Left lung (tissue), 10 donors: ENCODE results near the gene CDH4. TPM values are rescaled to one million over a fixed set of nuclear protein-coding genes. Genes with fewer than 3 reads are reported as not detected.

Experiments
- ATAC-seq: fragments of 200-7000 bp; cut with Tn5 transposase; one replicate; pipeline ENCODE4 v1.9.1; 2020; ENCODE audit warnings: moderate library complexity
- DNase-seq, 4 donors: peaks; one replicate each; pipeline ENCODE4 v3.0.0-alpha.2; 2013 to 2020
- H3K27ac ChIP-seq, 2 donors: fragments of 200-600 bp; sonication (generic) in 1 of 2; one replicate each; pipeline versions ENCODE4 v1.5.0 to v1.8.0; 2020 to 2021
- H3K27me3 ChIP-seq, 2 donors: fragments of 200-600 bp; sonication (generic) in 1 of 2; one replicate each; pipeline versions ENCODE4 v1.5.0 to v1.8.0; 2020 to 2021
- H3K36me3 ChIP-seq, 2 donors: fragments of 200-600 bp; sonication (generic) in 1 of 2; one replicate each; pipeline versions ENCODE4 v1.5.0 to v1.8.0; 2020 to 2021
- H3K4me1 ChIP-seq, 2 donors: fragments of 200-600 bp; one replicate each; pipeline ENCODE4 v1.8.0; 2021
- H3K4me3 ChIP-seq, 2 donors: fragments of 200-600 bp; sonication (generic) in 1 of 2; one replicate each; pipeline versions ENCODE4 v1.5.0 to v1.8.0; 2020 to 2021; ENCODE audit warnings: mild to moderate bottlenecking in 1 of 2
- H3K9me3 ChIP-seq, 2 donors: fragments of 200-600 bp; sonication (generic) in 1 of 2; one replicate each; pipeline versions ENCODE4 v1.5.0 to v1.8.0; 2020 to 2021
- intact Hi-C, 2 donors: fragments of 100-400 bp; cut with DNase I; formaldehyde crosslinking; loops; one replicate each; pipeline versions ENCODE4 v1.11.2 to v1.14.2; 2022
- polyA plus RNA-seq, 6 donors: library from polyadenylated mRNA; unstranded; fragments of 120-200 nt; gene quantifications; one replicate each; pipeline ENCODE4 v1.2.1, GENCODE V29; 2013; ENCODE audit not compliant: insufficient read length in 6 of 6
- total RNA-seq, 2 donors: library from RNA; stranded (reverse); fragmentation: NEBNext Ultra II Directional; extraction: Animal tissue kit (Norgen Biotek cat#: 25700); gene quantifications; one replicate each; pipeline ENCODE4 v1.2.1, GENCODE V29; 2021
- TF ChIP-seq, protein P1 (sequence below), 2 donors: fragments of 200-600 bp; sonication (generic) in 1 of 2; IDR thresholded peaks; one replicate each; pipeline versions ENCODE4 v1.5.0 to v1.8.0; 2021; ENCODE audit warnings: antibody characterized with exemption in 2 of 2
- donor health status: DM: no; HTN: yes; CAD: no.
- donor health status: DM: no; HTN: no; CAD: no.

The CDH4 gene
- total and polyA plus RNA-seq, 8 donors: 0.24 to 10.8 (median 5.1) TPM

DNA sequence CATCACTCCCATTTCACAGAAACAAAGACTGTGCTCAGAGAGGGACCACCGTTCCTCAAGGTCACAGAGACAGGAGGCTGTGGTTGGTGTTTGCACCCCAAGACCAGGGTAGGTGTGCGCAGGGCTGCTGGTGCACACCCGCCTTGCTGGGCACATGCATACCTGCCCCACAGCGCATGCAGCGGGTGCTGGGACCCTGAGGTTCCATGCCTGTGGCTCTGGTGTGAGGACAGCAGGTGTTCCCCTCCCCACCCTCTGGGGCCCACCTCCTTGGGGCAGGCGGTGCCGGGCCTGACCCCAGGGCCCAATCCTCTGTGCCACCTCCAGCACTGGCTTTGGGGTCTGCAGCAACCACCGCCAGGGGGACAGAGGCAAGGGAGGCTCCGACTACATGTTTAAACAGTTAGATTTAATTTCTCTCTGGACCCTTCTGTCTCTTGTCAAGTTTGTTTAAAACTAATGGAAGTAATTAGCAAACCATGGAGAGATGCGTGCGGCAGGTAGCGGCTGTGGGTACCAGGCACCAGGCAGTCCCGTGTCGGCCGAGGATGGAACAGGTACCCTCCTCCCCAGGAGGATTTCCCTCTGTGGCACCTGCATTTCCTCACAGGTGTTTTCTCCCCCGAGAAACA is 485.9 kb downstream of the CDH4 start:
- TF ChIP-seq, protein P1, sequence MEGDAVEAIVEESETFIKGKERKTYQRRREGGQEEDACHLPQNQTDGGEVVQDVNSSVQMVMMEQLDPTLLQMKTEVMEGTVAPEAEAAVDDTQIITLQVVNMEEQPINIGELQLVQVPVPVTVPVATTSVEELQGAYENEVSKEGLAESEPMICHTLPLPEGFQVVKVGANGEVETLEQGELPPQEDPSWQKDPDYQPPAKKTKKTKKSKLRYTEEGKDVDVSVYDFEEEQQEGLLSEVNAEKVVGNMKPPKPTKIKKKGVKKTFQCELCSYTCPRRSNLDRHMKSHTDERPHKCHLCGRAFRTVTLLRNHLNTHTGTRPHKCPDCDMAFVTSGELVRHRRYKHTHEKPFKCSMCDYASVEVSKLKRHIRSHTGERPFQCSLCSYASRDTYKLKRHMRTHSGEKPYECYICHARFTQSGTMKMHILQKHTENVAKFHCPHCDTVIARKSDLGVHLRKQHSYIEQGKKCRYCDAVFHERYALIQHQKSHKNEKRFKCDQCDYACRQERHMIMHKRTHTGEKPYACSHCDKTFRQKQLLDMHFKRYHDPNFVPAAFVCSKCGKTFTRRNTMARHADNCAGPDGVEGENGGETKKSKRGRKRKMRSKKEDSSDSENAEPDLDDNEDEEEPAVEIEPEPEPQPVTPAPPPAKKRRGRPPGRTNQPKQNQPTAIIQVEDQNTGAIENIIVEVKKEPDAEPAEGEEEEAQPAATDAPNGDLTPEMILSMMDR (IDR thresholded peaks at IDR 0.05): no peak

DNA sequence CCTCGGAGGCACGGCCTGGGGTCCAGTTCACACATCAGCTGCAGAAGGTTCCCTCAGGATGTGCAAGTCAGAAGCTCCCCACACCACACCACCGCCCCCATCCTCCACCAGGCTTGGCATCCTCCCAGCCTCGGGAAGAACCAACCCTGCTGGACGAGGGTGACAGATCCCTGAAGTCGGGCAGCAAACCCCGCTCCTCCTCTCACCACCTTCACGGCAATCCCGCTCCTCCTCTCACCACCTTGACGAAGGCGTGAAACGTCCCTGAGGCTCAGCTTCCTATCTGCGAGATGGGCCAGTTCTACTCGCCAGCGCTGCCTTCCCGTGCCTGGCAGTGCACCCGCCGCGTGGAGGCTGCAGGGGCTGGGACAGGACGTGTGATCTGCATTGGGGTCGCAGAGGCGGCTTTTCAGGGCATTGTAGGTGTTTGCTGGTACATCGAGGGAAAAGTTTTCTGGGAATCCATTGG is 486.6 kb downstream of the CDH4 start:
- DNase-seq (no peak), ATAC-seq (no peak)
- intact Hi-C loops: no loop called here
- no peak overlapping the region for H3K27ac ChIP-seq
- H3K27me3 ChIP-seq: peaks cover 0 to 60% of the 10 kb centered on the region in 2 donors
- no peak overlapping the region for H3K4me3 ChIP-seq
- TF ChIP-seq, protein P1 (IDR thresholded peaks at IDR 0.05): no peak
- H3K9me3 ChIP-seq: peaks cover 0 to 10% of the 10 kb centered on the region in 2 donors
- no peaks in the 10 kb centered on the region for H3K4me1 ChIP-seq
- no peaks in the 10 kb centered on the region for H3K36me3 ChIP-seq

More for the DNA sequence above, 485.9 kb downstream of the CDH4 start:
- Histone ChIP-seq H3K9me3 (peaks cover 0 to 10% of the 10 kb centered on the region in 2 donors), H3K4me3 (no peak overlapping the region), H3K27ac (no peak overlapping the region), H3K27me3 (peaks cover 0 to 62% of the 10 kb centered on the region in 2 donors), H3K4me1 (no peaks in the 10 kb centered on the region), H3K36me3 (no peaks in the 10 kb centered on the region)
- DNase-seq (no peak), ATAC-seq (no peak)
- intact Hi-C loops: no loop called here

DNA sequence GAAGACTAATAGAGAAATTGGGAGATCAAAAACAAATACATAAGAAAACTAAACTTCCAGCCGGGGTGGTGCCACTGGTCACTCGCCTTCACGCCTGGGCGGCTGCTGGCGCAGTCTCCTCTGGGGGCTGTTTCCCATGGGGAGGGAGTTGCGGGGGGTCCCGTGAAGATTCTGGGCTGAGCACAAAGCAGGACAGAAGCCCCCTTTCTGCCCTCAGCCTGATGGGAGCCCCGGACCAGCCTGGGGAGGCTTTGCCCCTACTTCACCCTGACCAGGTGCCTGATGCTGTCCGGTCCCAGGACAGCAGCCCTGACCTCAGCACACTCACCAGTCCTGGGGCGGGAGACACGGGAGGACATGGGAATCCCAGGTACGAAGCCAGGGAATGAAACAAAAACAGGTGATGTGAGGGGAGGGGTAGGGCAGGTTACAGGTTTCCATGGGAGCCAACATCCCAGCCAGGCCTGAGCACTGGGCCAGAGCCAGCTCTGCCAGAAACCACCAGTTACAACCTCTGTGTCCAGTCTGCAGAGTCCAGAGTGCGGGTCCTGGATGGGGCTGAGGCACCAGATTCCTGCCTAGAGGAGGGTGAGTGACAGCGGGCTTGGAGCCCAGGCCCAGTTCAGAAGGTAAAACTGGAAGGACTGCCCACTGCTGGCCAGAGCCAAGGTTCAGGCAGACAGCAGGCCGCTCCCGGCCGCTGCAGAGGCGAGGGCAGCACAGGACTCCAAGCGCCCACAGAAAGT is 487.2 kb downstream of the CDH4 start:
- no peak overlapping the region for H3K4me3 ChIP-seq
- ATAC-seq: no peak
- peaks cover 0 to 59% of the 10 kb centered on the region in 2 donors for H3K27me3 ChIP-seq
- TF ChIP-seq, protein P1 (IDR thresholded peaks at IDR 0.05): no peak
- H3K27ac ChIP-seq: no peak overlapping the region
- H3K4me1 ChIP-seq: no peaks in the 10 kb centered on the region
- H3K9me3 ChIP-seq: peaks cover 0 to 10% of the 10 kb centered on the region in 2 donors
- no peak for DNase-seq
- intact Hi-C loops: no loop called here
- no peaks in the 10 kb centered on the region for H3K36me3 ChIP-seq

DNA sequence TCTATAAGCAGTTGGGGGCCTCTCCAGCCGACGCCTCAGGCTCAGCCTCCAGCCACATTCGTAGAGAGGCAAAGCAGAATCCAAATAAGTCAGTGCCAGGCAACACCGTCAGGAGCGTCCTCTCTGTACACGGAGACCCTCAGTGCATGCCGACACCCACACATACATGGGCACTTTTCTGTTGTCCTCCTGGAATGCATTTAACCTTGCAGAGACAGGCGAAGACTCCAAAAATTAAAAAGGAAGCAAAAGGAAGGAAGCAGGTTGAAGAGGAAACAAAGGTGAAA is 487.7 kb downstream of the CDH4 start:
- H3K4me3 ChIP-seq: no peak overlapping the region
- DNase-seq: no peak

More for the DNA sequence above, 487.7 kb downstream of the CDH4 start:
- no peak overlapping the region for H3K27ac ChIP-seq
- no peaks in the 10 kb centered on the region for H3K4me1 ChIP-seq
- intact Hi-C loops: no loop called here
- TF ChIP-seq, protein P1 (IDR thresholded peaks at IDR 0.05): no peak
- H3K9me3 ChIP-seq: peaks cover 0 to 10% of the 10 kb centered on the region in 2 donors
- H3K27me3 ChIP-seq: peaks cover 0 to 53% of the 10 kb centered on the region in 2 donors
- ATAC-seq: no peak
- no peaks in the 10 kb centered on the region for H3K36me3 ChIP-seq
